Loucy (cell line): ENCODE measurements around the gene POPDC2.

Experiments
- CTCF ChIP-seq: fragments of 200-600 bp; sonication (generic); conservative IDR thresholded peaks from 2 replicates; pipeline ENCODE4 v1.5.1; 2014; ENCODE audit warnings: mild to moderate bottlenecking, antibody characterized with exemption, low read length
- EZH2phosphoT487 ChIP-seq: fragments of 200-600 bp; IDR thresholded peaks from 2 replicates; pipeline ENCODE4 v1.6.1; 2018; ENCODE audit warnings: antibody characterized with exemption, mild to moderate bottlenecking, moderate library complexity, borderline replicate concordance

- no peak for TF ChIP-seq CTCF
- TF ChIP-seq EZH2phosphoT487: no peak
Observed at GRCh38 chr3:119631516-119631915, 28.9 kb downstream of the POPDC2 start.
